Neutrophil (primary cell): ENCODE data around the gene PHLDB2.

Experiments
- H3K27ac ChIP-seq: fragments of 200-600 bp; sonication (generic); 2 replicates; pipeline ENCODE4 v1.5.1; 2016; ENCODE audit warnings: mild to moderate bottlenecking, moderate library complexity
- H3K27me3 ChIP-seq: fragments of 200-600 bp; sonication (generic); 2 replicates; pipeline ENCODE4 v1.6.0; 2016; ENCODE audit warnings: mild to moderate bottlenecking
- H3K36me3 ChIP-seq: fragments of 200-600 bp; sonication (generic); 2 replicates; pipeline ENCODE4 v1.5.1; 2017
- H3K4me1 ChIP-seq, 2 experiments: fragments of 200-600 bp in 1 of 2; sonication (generic) in 1 of 2; 1 replicate in 1 of 2; 2 replicates in 1 of 2; pipeline versions ENCODE4 v1.5.1 to v1.6.1; 2013 to 2016; ENCODE audit warnings: low read depth in 1 of 2, low read length in 1 of 2, mild to moderate bottlenecking in 1 of 2, moderate library complexity in 1 of 2; ENCODE audit not compliant: control insufficient read depth in 1 of 2, insufficient read depth in 1 of 2
- H3K4me3 ChIP-seq, 2 experiments: fragments of 200-600 bp in 1 of 2; sonication (generic) in 1 of 2; 1 replicate in 1 of 2; 2 replicates in 1 of 2; pipeline ENCODE4 v1.5.1; 2013 to 2016; ENCODE audit warnings: low read depth in 1 of 2, low read length in 1 of 2, mild to moderate bottlenecking in 1 of 2, moderate library complexity in 1 of 2
- H3K9me3 ChIP-seq: fragments of 200-600 bp; sonication (generic); 2 replicates; pipeline ENCODE4 v1.5.1; 2016
- TF ChIP-seq, protein P1 (sequence below): fragments of 200-600 bp; sonication (generic); IDR thresholded peaks from 2 replicates; pipeline ENCODE4 v1.5.1; 2016; ENCODE audit warnings: antibody characterized with exemption

The PHLDB2 gene

DNA sequence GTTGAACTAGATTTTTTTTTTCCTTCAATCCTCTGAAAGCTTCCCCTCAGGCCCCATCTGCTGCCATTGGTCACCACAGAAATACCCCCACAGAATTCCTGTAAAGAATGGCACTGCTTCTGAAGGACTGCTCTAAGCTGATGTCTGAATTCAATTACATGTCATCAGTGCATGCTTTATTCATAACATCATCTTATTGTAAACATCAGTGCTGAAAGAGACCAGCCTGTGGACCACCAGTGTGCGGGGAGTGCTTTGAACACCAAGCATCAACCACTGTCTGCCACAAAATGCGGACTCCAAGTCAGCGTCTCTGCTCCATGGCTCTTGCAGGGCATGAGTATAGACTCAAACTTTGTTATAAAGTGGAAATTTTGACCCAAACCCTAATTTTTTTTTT lies 11.6 kb downstream of the PHLDB2 start:
- no peaks in the 10 kb centered on the region for H3K27me3 ChIP-seq
- no peak overlapping the region for H3K4me3 ChIP-seq
- no peak overlapping the region for H3K27ac ChIP-seq
- TF ChIP-seq, protein P1, sequence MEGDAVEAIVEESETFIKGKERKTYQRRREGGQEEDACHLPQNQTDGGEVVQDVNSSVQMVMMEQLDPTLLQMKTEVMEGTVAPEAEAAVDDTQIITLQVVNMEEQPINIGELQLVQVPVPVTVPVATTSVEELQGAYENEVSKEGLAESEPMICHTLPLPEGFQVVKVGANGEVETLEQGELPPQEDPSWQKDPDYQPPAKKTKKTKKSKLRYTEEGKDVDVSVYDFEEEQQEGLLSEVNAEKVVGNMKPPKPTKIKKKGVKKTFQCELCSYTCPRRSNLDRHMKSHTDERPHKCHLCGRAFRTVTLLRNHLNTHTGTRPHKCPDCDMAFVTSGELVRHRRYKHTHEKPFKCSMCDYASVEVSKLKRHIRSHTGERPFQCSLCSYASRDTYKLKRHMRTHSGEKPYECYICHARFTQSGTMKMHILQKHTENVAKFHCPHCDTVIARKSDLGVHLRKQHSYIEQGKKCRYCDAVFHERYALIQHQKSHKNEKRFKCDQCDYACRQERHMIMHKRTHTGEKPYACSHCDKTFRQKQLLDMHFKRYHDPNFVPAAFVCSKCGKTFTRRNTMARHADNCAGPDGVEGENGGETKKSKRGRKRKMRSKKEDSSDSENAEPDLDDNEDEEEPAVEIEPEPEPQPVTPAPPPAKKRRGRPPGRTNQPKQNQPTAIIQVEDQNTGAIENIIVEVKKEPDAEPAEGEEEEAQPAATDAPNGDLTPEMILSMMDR, result no peak
- H3K9me3 ChIP-seq, result no peaks in the 10 kb centered on the region
- no peaks in the 10 kb centered on the region for H3K4me1 ChIP-seq
- no peaks in the 10 kb centered on the region for H3K36me3 ChIP-seq

DNA sequence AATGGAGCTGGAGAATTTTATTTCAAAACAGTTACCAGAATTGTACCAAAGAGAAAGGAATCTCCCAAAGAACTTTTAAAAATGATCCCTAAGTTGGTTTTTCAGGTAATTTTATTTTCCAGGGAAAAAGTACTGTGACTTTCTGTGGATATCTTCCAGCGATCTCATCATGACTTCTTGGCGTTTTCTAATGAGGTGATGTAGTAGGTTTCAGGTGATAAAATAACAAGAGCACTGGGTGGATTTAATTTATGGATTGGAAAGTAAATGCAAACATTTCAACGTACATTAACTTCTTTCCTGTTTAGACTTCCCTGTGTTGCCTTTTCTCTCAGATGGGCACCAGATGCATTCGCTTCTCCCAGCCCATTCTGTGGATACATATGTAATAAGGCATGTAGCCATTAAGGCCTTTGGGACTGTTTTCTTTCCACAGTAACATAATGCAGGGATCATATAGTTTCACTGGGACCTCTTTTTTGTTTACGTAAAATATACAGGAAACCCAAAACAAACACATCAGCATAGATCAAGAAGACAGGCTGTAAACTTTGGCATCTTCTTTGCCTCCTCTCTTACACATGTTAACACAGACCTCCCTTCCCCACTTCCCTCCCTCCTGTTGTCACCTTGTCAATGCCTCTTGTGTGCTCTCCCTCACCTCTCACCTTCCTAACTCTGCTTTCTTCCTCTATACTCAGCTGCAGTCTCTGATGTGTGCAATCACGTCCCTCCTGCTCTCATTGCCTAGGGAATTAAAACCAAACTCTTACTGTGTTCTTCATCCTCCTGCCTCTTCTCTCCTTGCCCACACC lies 13.0 kb downstream of the PHLDB2 start:
- TF ChIP-seq, protein P1, result no peak
- no peaks in the 10 kb centered on the region for H3K4me1 ChIP-seq
- H3K9me3 ChIP-seq, result no peaks in the 10 kb centered on the region
- no peak overlapping the region for H3K27ac ChIP-seq
- H3K4me3 ChIP-seq, result no peak overlapping the region
- no peaks in the 10 kb centered on the region for H3K36me3 ChIP-seq
- no peaks in the 10 kb centered on the region for H3K27me3 ChIP-seq

DNA sequence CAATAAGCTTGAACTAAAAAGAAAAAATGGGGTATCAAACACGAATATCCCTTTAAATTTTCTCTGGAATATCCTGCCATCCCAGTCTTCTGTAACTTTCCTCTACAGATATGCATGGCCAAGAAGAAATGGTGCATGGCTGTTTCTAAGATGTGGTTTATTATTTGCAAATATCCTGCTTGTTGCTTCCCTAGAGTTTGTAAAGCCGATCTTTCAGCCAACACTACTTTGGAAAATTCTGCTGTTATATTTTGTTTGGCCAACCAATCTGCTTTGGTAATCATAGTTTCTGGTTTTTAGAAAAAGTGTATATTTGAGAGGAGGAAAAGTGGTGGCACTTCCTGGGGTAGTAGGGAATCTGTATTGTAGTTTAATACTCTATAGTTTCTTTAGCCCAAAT lies 13.9 kb downstream of the PHLDB2 start:
- Histone ChIP-seq H3K4me1 (no peaks in the 10 kb centered on the region), H3K9me3 (no peaks in the 10 kb centered on the region), H3K27ac (no peak overlapping the region), H3K36me3 (no peaks in the 10 kb centered on the region), H3K4me3 (no peak overlapping the region), H3K27me3 (no peaks in the 10 kb centered on the region)
- TF ChIP-seq, protein P1, result no peak

DNA sequence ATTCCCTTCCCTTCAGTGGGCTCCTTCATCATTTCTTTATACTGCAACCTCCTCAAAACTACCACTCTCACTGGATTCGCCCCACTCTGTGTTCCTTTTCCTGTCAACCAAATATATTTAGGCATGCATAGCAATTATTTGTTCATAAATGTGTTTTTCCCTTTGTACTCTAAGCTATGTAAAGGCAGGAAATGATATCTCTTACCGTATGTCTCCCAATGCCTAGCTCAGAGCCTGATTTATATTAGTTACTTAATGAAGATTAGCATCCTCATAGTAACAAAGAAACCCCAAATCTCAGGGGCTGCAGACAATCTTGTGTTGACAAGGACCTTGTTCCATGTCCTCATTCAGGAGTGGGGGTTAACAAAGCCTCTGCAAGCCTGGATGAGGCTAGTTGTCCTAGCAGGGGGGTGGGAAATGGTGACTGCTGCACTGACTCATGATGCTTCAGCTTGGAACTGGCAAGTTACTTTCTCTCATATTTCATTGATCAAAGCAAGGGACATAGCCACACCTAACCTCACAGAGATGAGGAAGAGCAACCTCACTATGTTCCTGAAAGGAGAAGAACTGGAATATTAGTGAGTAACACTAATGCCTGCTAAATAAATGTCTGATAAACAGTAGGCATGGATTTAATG lies 15.2 kb downstream of the PHLDB2 start:
- H3K27ac ChIP-seq, result no peak overlapping the region
- TF ChIP-seq, protein P1, result no peak
- H3K4me3 ChIP-seq, result no peak overlapping the region
- H3K4me1 ChIP-seq, result no peaks in the 10 kb centered on the region
- H3K36me3 ChIP-seq, result no peaks in the 10 kb centered on the region
- no peaks in the 10 kb centered on the region for H3K27me3 ChIP-seq
- H3K9me3 ChIP-seq, result no peaks in the 10 kb centered on the region

DNA sequence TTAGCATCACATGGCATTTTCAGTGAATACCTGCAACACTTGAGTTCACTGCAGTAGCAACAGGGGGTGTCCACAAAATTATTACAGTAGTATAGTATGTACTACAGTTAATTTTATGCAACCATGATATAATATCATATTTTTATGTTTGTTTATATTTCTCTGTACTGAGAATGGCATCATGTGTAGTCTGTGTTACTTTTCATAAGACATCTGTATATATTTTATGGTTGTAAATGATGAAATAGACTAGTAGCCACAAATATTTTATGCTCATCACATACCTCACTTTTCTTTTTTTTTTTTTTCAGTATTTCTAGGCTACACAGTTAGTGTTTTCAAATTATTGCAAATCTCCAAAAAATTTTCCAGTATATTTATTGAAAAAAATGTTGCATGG lies 22.4 kb downstream of the PHLDB2 start:
- Histone ChIP-seq H3K4me3 (no peak overlapping the region), H3K9me3 (no peaks in the 10 kb centered on the region), H3K27me3 (no peaks in the 10 kb centered on the region), H3K4me1 (no peaks in the 10 kb centered on the region), H3K36me3 (no peaks in the 10 kb centered on the region), H3K27ac (no peak overlapping the region)
- TF ChIP-seq, protein P1, result no peak
